Esophagus muscularis mucosa (tissue), 4 donors: ENCODE measurements around the gene CUBN. TPM values are rescaled to one million over a fixed set of nuclear protein-coding genes. Genes with fewer than 3 reads are reported as not detected.

ENCODE experiments used
- DNase-seq: peaks from one replicate; pipeline ENCODE4 v3.0.0-alpha.2; 2017; ENCODE audit errors: extremely low spot score
- H3K27ac ChIP-seq, 4 donors: fragments of 200-600 bp; sonication (generic); replicated peaks in 1 of 4; 1 replicate in 3 of 4; 2 replicates in 1 of 4; pipeline ENCODE4 v1.5.1; 2016 to 2019; ENCODE audit warnings: mild to moderate bottlenecking in 1 of 4
- H3K27me3 ChIP-seq, 4 donors: fragments of 200-600 bp; sonication (generic); one replicate each; pipeline versions ENCODE4 v1.5.1 to v1.6.0; 2016 to 2019
- H3K36me3 ChIP-seq, 4 donors: fragments of 200-600 bp; sonication (generic); one replicate each; pipeline ENCODE4 v1.5.1; 2016 to 2019
- H3K4me1 ChIP-seq, 4 donors: fragments of 200-600 bp; sonication (generic); one replicate each; pipeline ENCODE4 v1.5.1; 2016 to 2019
- H3K4me3 ChIP-seq, 4 donors: fragments of 200-600 bp; sonication (generic); 1 replicate in 2 of 4; 2 replicates in 2 of 4; pipeline ENCODE4 v1.5.1; 2016 to 2019; ENCODE audit warnings: mild to moderate bottlenecking in 4 of 4, moderate library complexity in 1 of 4
- H3K9me3 ChIP-seq, 4 donors: fragments of 200-600 bp; sonication (generic); 1 replicate in 3 of 4; 2 replicates in 1 of 4; pipeline ENCODE4 v1.5.1; 2016 to 2019
- CTCF ChIP-seq, 3 experiments: fragments of 200-600 bp in 2 of 3; fragments of 450-650 bp in 1 of 3; sonication (generic) in 2 of 3; IDR thresholded peaks; one replicate each; pipeline ENCODE4 v1.5.1; 2017 to 2019; ENCODE audit warnings: antibody characterized with exemption in 3 of 3, mild to moderate bottlenecking in 2 of 3, moderate library complexity in 1 of 3
- EP300 ChIP-seq: sonication (generic); formaldehyde crosslinking; IDR thresholded peaks from one replicate; pipeline ENCODE4 v1.6.1; 2017; ENCODE audit warnings: antibody characterized with exemption
- POLR2A ChIP-seq: fragments of 450-650 bp; IDR thresholded peaks from one replicate; pipeline ENCODE4 v1.6.1; 2017; ENCODE audit warnings: antibody characterized with exemption, moderate library complexity, mild to moderate bottlenecking, low read depth
- POLR2AphosphoS5 ChIP-seq, 2 donors: sonication (generic); formaldehyde crosslinking; IDR thresholded peaks; one replicate each; pipeline ENCODE4 v1.6.1; 2017; ENCODE audit warnings: antibody characterized with exemption in 2 of 2
- WGBS: methylation state at CpG from one replicate; pipeline ENCODE4 v1.1.5; 2018; 5-methylcytosine and 5-hydroxymethylcytosine counted together
- intact Hi-C: fragments of 100-400 bp; cut with DNase I; formaldehyde crosslinking; loops from one replicate; pipeline ENCODE4 v1.15.1; 2023
- total RNA-seq, 4 donors: library from RNA; depleted of rRNA; stranded (reverse); fragments of >200 nt; gene quantifications; one replicate each; pipeline versions ENCODE4 v1.1.0 to v1.2.1, GENCODE V29; 2016

Gene CUBN
- total RNA-seq, 4 donors from 2014 or later: 1.3 to 4.6 (median 2.3) TPM

GRCh38 chr10:17134282-17134681 is 4.7 kb upstream of the CUBN start:
- TF ChIP-seq POLR2AphosphoS5 (IDR thresholded peaks at IDR 0.05): no peak
- no peak for TF ChIP-seq POLR2A
- no peak for TF ChIP-seq CTCF (IDR thresholded peaks at IDR 0.05)
- TF ChIP-seq EP300: no peak
- Histone ChIP-seq H3K36me3 (no peaks in the 10 kb centered on the region), H3K4me3 (no peak overlapping the region), H3K27me3 (no peaks in the 10 kb centered on the region), H3K27ac (no peak overlapping the region), H3K9me3 (no peaks in the 10 kb centered on the region), H3K4me1 (no peaks in the 10 kb centered on the region)
- no peak for DNase-seq
- 96% methylated on average over 2 of the region's 2 CpGs for whole genome bisulfite sequencing
- intact Hi-C loops: no loop called here

GRCh38 chr10:17128261-17128660 is 1.4 kb downstream of the CUBN start:
- H3K4me1 ChIP-seq: no peaks in the 10 kb centered on the region
- H3K36me3 ChIP-seq: no peaks in the 10 kb centered on the region
- no peak for DNase-seq
- H3K9me3 ChIP-seq: no peaks in the 10 kb centered on the region
- no peak overlapping the region for H3K27ac ChIP-seq
- intact Hi-C loops: no loop called here
- WGBS: 64% methylated on average over 3 of the region's 3 CpGs
- no peak for TF ChIP-seq POLR2AphosphoS5 (IDR thresholded peaks at IDR 0.05)
- no peak for TF ChIP-seq CTCF (IDR thresholded peaks at IDR 0.05)
- no peak for TF ChIP-seq POLR2A
- TF ChIP-seq EP300: no peak
- no peaks in the 10 kb centered on the region for H3K27me3 ChIP-seq
- no peak overlapping the region for H3K4me3 ChIP-seq

- 97% methylated on average over 5 of the region's 5 CpGs for WGBS
Measured at GRCh38 chr10:17126327-17126726, 3.3 kb downstream of the CUBN start.

GRCh38 chr10:17125206-17125893 is 4.3 kb downstream of the CUBN start:
- no peak overlapping the region for H3K27ac ChIP-seq
- WGBS: 79% methylated on average over 5 of the region's 5 CpGs

More at GRCh38 chr10:17126327-17126726, 3.3 kb downstream of the CUBN start:
- intact Hi-C loops: no loop called here
- Histone ChIP-seq H3K27me3 (no peaks in the 10 kb centered on the region), H3K4me1 (no peaks in the 10 kb centered on the region), H3K9me3 (no peaks in the 10 kb centered on the region), H3K27ac (no peak overlapping the region), H3K36me3 (no peaks in the 10 kb centered on the region), H3K4me3 (no peak overlapping the region)
- TF ChIP-seq POLR2A (no peak), POLR2AphosphoS5 (IDR thresholded peaks at IDR 0.05) (no peak), CTCF (IDR thresholded peaks at IDR 0.05) (no peak), EP300 (no peak)
- no peak for DNase-seq

More at GRCh38 chr10:17125206-17125893, 4.3 kb downstream of the CUBN start:
- H3K4me1 ChIP-seq: no peaks in the 10 kb centered on the region
- no peaks in the 10 kb centered on the region for H3K36me3 ChIP-seq
- H3K4me3 ChIP-seq: no peak overlapping the region
- no peaks in the 10 kb centered on the region for H3K27me3 ChIP-seq
- no peak for TF ChIP-seq EP300
- no peak for TF ChIP-seq POLR2AphosphoS5 (IDR thresholded peaks at IDR 0.05)
- no peak for TF ChIP-seq CTCF (IDR thresholded peaks at IDR 0.05)
- TF ChIP-seq POLR2A: no peak
- intact Hi-C loops: no loop called here
- no peak for DNase-seq
- H3K9me3 ChIP-seq: no peaks in the 10 kb centered on the region
